Tongue (tissue), 2 donors: ENCODE measurements around the gene SH2D2A. TPM values are rescaled to one million over a fixed set of nuclear protein-coding genes. Genes with fewer than 3 reads are reported as not detected.

Experiments used
- DNase-seq: peaks from one replicate; pipeline ENCODE4 v3.0.0-alpha.2; 2015
- total RNA-seq: library from RNA; depleted of rRNA; stranded (reverse); fragments of >200 nt; gene quantifications from one replicate; pipeline ENCODE4 v1.2.3, GENCODE V29; 2014

The SH2D2A gene
- total RNA-seq, 1 donor from 2014 or later, result not detected

DNA sequence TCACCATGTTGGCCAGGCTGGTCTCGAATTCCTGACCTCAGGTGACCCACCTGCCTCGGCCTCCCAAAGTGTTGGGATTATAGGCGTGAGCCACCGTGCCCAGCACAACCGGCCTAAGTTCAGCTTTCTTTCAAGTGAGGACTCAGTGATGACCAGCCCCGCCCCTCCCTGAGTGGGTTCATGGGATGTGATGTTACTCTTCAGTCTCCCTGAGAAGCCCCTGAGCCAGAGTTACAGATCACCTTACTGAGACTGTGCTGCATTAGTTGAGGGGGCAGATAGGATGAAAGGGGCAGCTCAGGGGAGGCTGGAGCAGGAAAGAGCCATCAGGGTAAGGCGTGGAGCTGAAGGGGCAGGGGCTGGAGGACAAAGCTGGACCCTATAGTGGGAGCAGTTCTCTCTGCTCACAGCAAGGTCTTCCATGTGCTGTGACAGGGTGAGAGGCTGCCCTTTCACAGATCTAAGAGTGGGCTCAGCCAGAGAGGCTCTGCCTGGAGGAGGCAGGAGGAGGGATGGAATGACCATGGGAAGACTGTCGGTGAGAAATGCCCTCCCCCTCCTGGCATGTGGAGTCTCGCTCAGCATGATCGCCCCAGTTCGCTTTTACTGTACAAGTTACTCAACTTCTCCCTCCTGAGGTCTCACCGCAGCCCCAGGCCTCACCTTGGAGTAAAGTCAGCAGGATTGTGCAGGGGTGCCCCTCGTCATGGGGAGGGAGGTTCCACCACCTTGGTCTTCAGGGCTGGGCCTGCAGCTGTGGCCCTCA, 13.4 kb downstream of the SH2D2A start:
- DNase-seq, result no peak

DNA sequence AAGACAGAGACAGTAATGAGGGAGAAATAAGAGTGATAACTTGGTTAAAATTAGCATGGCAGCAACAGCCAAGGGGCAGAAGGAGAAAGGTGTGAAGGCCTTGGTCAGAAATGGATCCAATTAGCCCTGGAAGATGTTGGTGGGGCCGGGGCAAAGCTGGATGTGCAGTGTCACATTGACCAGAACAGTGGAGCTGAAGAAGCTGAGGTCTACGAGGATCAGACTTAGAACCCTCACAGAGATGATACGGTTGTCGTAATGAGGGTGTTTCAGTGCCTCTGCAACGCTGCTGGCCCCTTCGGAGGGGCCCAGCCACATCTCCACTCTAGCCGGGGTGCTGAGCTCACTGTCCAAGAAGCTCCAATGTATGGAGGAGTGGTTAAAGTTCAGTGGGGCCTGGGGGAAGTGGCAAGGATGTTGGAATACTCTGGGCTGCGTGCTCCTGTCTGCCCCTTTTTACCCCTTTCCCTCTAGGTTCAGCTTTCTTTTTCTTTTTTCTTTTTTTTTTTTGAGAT, 14.2 kb downstream of the SH2D2A start:
- DNase-seq, result no peak

DNA sequence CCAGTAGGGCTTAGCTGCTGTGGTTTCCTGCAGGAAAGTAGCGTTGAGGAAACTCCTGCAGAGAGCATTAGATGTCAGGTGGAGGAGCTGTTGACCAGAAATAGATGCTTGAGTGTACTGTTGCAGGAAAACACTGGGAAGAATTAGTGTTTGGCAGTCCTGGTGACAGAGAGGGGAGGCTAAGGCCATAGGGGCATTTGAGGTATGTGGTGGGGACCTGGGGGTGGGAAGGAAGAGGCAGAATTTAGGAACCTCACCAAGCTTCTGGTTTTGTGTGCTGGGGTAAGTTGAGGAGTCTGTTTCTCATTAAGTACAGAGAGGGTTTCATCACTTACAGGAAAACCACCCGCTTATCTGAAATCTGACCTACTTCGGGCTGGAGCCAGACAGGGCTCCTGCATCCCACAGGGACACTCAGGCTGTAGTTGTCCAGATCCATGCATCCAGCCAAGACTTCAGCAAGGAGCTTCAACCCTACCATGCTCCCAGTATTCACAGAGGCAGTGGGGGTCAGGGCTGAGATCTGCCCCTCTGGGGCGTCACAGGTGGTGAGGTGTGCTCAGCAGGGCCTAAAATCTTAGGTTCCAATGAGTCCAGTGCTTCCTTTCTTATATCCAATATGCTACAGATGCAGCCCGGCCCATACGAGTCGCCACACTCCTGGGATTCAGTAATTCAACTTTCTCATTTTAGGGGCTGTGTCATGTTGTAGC, 15.1 kb downstream of the SH2D2A start:
- peak; percentile 56 for DNase-seq

DNA sequence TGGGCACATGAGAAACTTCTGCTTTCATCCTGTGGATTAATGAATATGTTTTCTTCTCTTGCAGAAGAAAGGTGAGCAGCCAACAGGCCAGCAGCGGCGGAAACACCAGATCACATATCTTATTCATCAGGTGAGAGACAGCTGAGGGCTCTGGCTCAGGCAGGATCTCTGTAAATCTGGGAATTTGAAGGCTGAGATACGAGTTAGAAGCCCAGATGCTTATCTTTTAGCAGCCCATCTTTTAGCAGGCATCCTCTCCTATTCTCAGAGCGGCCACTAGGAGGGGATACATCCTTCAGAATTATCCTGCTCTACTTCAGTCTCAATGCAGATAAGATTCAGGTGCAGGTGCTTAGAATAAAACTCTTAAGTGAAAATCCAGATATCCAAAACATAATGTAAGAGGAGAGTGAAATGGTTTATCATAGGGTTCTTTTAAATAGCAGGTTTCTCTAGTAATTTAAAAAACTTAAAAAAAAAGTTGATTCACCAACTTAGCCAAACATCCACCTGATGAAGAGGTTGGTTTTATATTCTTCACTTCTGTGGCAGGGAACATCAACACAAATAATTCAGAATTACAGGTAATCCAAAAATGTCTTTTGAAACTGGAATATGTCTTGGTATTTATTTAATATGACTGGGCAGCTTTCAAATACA, 19.3 kb downstream of the SH2D2A start:
- peak; percentile 75 for DNase-seq

DNA sequence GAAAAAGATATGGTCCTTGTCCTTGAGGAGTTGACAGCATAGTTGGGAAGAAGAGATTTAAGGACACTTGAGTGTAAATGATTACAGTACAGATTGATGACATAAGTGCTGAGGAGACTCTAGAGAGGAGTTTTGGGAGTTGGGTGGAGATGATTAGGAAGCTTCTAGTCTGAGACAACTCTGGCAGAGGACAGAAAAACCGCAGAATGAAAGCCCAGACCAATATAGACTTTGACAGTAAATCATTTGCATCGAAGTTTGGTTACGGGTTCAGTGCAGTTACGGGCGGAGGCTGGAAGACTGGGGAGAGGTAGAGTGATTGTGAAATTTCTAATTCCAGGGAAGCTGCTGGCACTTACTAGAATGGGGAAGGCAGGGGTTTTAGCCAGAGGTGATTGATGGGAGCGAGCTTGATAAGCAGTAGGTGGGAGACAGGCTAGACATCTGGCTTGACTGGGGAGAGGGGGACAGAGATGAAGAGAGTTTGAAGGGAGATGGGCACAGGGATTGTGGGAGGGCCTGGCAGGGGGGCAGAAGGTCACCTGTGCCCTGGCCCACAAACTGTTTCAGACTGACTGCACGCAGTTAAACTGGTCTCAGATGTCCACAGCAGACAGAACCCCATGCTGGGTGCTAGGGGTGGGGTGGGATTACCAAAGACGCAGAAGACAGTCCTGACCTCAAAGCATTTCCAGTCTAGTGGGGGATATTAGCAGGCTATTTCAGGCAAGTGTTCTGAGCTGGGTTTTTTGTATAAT, 20.1 kb downstream of the SH2D2A start:
- DNase-seq, result no peak

DNA sequence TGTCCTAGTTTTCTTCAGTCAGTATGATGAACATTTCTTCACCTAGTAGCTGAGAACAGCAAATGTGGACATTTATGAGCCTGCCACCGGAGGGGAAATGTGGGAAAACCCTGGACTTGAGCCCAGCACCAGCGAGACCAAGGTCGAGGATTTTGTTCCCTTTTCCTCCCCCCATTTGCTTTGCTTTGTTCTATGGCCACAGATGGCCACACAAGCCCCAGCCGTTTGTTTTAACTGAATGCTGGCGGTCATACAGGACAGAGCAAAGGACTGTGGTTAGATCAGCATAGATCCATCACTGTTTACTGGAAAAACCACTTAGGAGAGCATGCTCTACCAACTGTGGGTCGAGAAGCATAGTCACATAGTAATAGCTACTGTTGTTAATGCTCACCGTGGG, 20.9 kb downstream of the SH2D2A start:
- no peak for DNase-seq

DNA sequence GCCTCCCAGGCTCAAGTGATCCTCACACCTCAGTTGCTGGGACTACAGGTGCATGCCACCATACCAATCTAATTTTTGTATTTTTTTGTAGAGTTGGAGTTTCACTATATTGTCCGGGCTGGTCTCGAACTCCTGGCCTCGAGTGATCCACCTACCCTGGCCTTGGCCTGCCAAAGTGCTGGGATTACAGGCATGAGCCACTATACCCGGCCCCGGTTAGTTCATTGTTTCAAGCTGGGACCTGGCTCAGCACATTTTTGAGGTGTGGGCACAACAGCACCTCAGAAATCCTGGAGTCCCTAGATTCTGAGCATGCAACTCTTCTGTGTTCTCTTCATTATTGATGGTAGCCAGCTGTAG, 21.3 kb downstream of the SH2D2A start:
- no peak for DNase-seq

DNA sequence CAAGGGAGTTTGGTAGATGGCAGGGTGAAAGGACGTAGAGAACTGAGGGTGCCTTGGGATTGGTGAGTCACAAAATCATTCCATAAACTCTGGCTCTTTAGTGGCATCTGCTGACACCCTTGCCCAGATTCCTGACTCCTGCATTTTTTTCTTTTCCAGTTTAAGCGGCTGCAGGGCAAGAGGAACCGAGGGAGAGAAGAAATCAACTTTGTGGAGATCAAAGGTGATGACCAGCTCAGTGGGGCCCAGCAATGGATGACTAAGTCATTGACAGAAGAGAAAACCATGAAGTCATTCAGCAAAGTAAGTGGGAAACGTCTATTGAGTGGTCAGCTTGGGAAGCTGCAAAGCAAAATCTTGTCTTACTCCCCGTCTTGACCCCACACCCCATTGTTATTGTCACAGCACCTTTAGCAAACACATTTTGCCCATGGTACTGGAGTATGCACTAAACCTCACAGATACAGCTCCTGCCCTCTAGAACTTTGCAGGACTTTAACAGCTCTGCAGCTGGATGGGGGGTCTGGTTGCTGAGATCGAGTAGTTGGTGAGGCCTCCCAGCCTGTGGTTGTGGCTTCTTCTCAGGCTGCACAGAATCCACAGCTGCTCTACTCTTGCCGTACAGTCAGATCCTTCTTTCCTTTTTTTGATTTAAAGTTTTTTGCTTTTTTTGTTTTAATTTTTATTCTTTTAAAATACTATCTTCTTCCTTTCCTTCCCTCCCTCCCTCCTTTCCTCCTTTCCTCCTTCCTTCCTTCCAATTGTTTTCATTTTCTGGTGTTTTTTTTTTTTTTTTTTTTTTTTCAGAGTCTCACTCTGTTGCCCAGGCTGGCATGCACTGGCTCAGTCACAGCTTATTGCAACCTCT, 21.9 kb downstream of the SH2D2A start:
- DNase-seq, result no peak

DNA sequence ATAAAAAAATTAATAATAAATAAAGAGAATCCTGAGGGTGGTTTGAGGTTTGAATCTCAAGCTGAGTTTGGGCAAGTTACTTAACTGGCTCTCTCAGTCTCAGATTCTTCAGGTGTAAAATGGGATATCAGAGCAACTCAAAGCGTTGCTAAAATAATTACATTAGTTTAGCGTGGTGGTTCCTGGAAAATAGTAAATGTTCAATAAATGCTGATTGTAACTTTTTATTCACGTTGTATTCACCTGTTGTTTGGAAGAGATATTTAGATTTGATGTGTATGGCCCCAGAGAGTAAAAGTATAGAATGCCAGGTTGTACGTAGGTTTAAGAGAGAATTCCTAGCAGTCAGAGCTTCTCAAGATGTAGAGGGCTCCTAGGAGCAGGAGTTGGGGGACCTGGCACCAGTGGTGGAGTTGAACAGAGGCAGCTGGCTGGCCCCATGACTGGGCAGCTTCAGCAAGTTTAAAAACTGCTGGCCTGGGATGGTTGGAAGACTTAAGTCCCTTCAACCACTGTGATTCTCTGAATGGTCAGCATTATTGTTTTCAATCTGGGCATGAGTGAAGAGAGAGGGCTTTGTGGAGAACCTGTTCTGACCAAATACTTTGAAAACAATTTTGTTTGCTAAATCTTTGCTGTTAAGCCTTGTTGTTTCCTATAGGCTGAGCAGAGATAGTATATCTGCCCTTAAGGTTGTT, 26.9 kb downstream of the SH2D2A start:
- no peak for DNase-seq

DNA sequence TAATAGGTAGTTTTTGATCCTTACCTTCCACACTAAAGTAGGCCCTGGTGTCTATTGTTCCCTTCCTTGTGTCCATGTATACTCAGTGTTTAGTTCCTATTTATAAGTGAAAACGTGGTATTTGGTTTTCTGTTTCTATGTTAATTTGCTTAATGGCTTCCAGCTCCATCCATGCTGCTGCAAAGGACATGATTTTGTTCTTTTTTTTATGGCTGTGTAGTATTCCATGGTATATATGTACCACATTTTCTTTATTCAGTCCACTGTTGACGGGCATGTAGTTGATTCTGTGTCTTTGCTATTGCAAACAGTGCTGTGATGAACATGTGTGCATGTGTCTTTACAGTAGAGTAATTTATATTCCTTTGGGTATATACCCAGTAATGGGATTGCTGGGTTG, 28.5 kb downstream of the SH2D2A start:
- no peak for DNase-seq

DNA sequence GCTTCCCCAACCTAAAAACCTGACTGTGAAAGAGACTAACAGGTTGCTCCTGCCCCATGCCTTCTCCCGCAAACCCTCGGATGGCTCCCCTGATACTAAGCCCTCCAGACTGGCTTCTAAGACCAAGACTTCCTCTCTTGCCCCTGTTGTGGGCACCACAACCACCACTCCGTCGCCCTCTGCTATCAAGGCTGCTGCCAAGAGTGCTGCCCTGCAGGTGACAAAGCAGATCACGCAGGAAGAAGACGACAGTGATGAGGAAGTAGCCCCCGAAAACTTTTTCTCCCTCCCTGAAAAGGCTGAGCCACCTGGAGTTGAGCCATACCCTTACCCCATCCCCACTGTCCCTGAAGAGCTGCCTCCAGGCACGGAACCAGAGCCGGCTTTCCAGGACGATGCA, 30.0 kb downstream of the SH2D2A start:
- no peak for DNase-seq

DNA sequence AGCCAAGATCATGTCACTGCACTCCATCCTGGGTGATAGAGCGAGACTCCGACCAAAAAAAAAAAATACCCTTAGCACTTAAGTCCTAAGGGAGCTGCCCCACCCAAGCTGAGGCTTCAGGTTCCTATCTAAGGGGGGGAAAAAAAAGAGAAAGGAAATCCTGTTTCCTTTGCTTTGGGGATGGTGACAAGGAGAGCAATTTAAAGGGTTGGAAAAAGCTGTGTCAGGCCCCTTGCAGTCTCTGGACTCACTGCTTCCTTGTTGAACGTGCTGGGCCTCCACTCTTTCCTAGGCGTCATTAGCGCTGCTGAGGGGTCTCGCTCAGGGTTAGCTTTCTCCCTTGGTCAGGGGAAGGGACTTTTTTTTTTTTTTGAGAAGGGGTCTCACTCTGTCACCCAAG, 31.2 kb downstream of the SH2D2A start:
- no peak for DNase-seq

DNA sequence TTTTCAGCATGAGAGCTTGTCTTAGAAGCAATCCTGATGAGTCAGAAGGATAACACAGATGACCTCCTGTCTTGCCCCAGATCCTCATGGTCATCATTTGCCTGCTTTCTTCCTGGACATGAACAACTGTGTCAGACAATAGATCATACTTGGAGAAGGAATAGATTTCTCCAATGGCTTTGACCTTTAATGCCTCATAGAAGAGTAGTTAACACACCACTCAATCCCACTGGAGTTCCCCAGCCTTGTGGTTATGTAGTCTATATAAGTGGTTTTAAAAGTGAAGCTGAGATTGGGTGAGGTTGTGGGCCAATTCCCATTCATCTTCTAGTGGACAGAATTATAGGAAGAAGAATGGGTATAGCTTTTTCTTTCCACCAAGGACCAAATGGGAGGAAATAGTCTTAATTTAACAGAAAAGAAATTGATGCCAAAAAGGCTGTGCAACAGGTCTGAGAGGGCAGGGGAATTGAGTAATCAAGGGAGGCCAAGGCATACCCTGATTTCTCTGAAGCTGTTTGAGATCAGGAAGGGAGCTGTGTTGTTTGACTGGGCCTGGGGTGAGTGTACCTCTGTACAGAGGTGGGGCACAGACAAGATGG, 35.0 kb downstream of the SH2D2A start:
- no peak for DNase-seq

DNA sequence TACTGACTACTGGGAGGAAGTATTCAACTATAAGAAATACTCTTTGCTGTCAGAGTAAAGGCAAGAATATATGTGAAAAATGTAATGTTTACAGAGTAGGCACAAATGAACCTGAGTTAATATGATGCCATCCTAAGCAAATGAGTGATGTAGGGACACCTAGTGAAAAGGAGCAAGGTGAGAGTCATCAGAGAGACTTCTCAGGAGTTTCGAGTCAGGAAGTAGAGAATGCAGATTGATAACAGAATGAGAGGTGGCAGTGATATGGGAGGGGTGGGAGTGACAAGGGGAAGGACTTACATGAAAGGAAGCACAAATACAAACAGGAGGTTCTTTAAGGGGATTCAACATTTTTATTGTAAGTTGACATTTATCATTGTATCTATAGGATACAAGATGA, 39.1 kb downstream of the SH2D2A start:
- DNase-seq, result no peak

DNA sequence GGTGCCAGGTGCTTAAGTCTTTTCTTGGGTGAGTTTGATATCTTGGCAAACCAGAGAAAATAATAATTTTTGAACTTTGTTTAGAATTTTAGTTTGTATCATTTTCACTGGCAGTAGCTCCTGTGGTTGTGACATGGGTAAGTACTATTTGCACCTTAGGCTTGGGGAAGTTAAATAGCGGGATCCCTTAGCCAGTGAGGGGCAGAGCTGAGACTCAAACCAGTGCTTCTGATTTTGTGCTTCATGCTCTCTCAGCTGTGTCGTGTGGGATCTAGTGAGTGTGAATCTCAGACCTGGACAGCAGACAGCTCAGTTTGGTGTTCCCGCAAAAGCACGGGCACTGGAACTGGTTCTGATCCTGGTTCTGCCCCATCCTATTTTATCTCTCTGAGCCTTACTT, 39.7 kb downstream of the SH2D2A start:
- no peak for DNase-seq

DNA sequence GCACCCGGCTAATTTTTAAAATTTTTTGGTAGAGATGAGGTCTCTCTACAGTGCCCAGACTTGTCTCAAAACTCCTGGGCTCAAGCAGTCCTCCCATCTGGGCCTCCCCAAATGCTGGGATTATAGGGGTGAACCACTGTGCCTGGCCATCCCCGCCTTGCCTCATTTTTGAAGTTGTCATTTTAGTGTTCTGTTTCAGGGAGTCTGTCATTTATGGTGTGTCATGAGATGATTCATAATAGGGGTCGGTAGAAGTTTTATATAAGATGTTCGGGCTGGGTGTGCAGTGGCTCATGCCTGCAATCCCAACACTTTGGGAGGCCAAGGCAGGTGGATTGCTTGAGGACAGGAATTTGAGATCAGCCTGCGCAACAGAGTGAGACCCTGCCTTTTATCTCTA, 40.8 kb downstream of the SH2D2A start:
- no peak for DNase-seq

DNA sequence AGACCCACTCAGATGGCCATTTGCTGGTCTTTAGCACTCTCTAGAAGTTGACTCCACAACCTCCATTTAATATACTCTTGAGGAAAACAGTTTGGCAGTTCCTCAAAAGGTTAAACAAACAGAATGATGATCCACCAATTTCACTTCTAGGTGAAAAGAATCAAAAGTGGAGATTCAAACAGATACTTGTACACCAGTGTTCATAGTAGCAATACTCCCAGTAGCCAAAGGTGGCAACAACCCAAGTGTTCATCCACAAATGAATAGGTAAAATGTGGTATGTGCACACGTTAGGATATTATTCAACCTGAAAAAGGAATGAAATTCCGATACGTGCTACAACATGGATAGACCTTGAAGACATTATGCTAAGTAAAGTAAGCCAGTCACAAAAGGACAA, 43.0 kb downstream of the SH2D2A start:
- no peak for DNase-seq

DNA sequence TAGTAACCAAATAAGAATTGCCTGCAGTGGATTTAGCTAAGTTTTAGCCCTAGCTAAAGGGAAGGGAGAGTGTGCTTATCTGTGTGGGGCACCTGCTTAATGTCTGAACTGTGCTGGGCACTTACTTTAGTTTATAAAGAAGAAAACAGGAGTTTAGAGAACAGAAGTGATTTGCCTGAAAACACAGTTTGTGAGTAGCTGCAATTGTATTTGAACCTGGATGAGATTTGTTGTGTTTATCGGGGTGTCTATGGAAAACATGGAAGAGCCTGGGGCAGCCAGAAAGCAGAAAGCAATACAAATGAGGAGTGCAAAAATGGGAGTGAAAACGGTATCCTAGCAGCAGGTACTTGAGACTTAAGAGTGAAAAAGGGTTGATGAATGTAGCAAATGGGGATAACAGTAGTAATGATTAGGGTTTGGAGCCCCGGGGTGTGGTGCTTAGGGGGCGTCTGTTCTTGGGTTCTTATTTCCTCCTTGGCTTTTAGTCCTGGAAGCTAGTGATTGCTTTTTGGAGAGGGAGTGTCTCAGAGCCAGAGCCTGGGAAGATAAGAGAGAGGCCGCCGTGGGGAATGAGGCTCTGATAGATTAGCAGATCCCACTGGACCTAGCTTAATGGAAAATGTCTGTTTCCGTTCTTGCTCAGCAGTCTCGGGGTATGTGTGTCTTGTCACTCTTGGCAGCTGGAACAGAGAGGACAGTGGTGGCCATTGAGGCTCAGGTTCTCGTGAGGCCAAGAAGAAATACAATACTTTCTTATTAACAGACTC, 43.7 kb downstream of the SH2D2A start:
- no peak for DNase-seq

DNA sequence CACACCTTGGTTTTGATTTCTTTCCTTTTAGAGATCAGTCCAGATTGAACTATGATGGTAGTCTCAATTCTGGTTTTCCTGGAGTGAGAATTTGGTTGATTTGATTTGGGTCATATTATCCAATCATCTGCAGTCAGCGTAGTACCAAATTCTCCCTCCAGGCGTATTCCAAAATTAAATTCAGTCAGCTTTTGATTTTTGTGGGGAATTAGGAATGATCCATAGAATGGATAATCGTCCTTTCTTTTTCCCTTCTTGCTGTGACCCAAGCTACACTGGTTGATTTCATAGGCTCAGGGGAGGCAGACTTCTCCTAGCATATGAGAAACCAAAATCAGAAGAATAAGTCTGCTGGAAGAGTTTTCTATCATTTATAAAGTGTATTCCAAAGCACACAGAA, 44.4 kb downstream of the SH2D2A start:
- no peak for DNase-seq
